ENCODE measurements around the gene BTRC.
A peak's percentile ranks its signal among the peaks of the same experiment; 100 is the strongest.

The BTRC gene

GRCh38 chr10:101446071-101446470 lies 92.1 kb downstream of the BTRC start:
- no peak for DNase-seq

GRCh38 chr10:101446947-101447346 lies 93.0 kb downstream of the BTRC start:
- no peak for DNase-seq

GRCh38 chr10:101447477-101447876 lies 93.5 kb downstream of the BTRC start:
- DNase-seq: no peak

GRCh38 chr10:101450277-101451080 lies 96.5 kb downstream of the BTRC start:
- peak; percentile 88 for DNase-seq

GRCh38 chr10:101451261-101451660 lies 97.3 kb downstream of the BTRC start:
- peak; percentile 41 for DNase-seq

- no peak for DNase-seq
These were observed 97.7 kb downstream of the BTRC start for GRCh38 chr10:101451667-101452069.

GRCh38 chr10:101452176-101452575 lies 98.2 kb downstream of the BTRC start:
- DNase-seq: no peak

GRCh38 chr10:101452593-101452992 lies 98.6 kb downstream of the BTRC start:
- DNase-seq: peak; percentile 33

GRCh38 chr10:101453318-101453717 lies 99.4 kb downstream of the BTRC start:
- peak; percentile 14 for DNase-seq

- peak; percentile 94 for DNase-seq
These were observed 100.1 kb downstream of the BTRC start for GRCh38 chr10:101453791-101454718.

GRCh38 chr10:101458869-101459268 lies 104.9 kb downstream of the BTRC start:
- no peak for DNase-seq

- no peak for DNase-seq
These were observed 110.1 kb downstream of the BTRC start for GRCh38 chr10:101464082-101464481.

GRCh38 chr10:101464599-101464998 lies 110.6 kb downstream of the BTRC start:
- peak; percentile 24 for DNase-seq

GRCh38 chr10:101466016-101466912 lies 112.3 kb downstream of the BTRC start:
- DNase-seq: no peak

GRCh38 chr10:101467286-101467770 lies 113.4 kb downstream of the BTRC start:
- DNase-seq: peak; percentile 91

- DNase-seq: no peak
These were observed 114.2 kb downstream of the BTRC start for GRCh38 chr10:101468159-101468558.

- no peak for DNase-seq
These were observed 122.4 kb downstream of the BTRC start for GRCh38 chr10:101476383-101476782.

GRCh38 chr10:101478956-101479355 lies 125.0 kb downstream of the BTRC start:
- no peak for DNase-seq

- DNase-seq: no peak
These were observed 127.3 kb downstream of the BTRC start for GRCh38 chr10:101481256-101481655.

- no peak for DNase-seq
These were observed 128.6 kb downstream of the BTRC start for GRCh38 chr10:101482568-101482967.

GRCh38 chr10:101484175-101484745 lies 130.3 kb downstream of the BTRC start:
- DNase-seq: no peak

GRCh38 chr10:101485207-101485606 lies 131.2 kb downstream of the BTRC start:
- DNase-seq: no peak
